Trophoblast cell (in vitro differentiated cells and primary cell): ENCODE data around the gene EGR4.

Source experiments
- DNase-seq, 2 donors: peaks; one replicate each; pipeline ENCODE4 v3.0.0-alpha.2; 2016
- H2AFZ ChIP-seq: 2 replicates; pipeline ENCODE4 v1.6.1; 2013; ENCODE audit warnings: low read length, moderate library complexity, mild to moderate bottlenecking; ENCODE audit not compliant: insufficient read depth, poor library complexity
- H2AK5ac ChIP-seq: 2 replicates; pipeline ENCODE4 v1.6.1; 2013; ENCODE audit warnings: mild to moderate bottlenecking, low read length
- H2BK120ac ChIP-seq: 2 replicates; pipeline ENCODE4 v1.6.1; 2013; ENCODE audit warnings: low read length, mild to moderate bottlenecking, moderate library complexity; ENCODE audit not compliant: insufficient read depth, poor library complexity
- H2BK12ac ChIP-seq: 2 replicates; pipeline ENCODE4 v1.6.1; 2013; ENCODE audit warnings: mild to moderate bottlenecking, low read length, moderate library complexity
- H2BK5ac ChIP-seq: 2 replicates; pipeline ENCODE4 v1.6.1; 2013; ENCODE audit warnings: low read length, low read depth, moderate library complexity, mild to moderate bottlenecking; ENCODE audit not compliant: poor library complexity
- H3K14ac ChIP-seq: 2 replicates; pipeline ENCODE4 v1.6.1; 2013; ENCODE audit warnings: mild to moderate bottlenecking, low read length
- H3K18ac ChIP-seq: 2 replicates; pipeline ENCODE4 v1.6.1; 2013; ENCODE audit warnings: mild to moderate bottlenecking, low read length
- H3K23ac ChIP-seq: 2 replicates; pipeline ENCODE4 v1.6.1; 2013; ENCODE audit warnings: low read length
- H3K27ac ChIP-seq: 2 replicates; pipeline ENCODE4 v1.5.1; 2013; ENCODE audit warnings: low read depth, mild to moderate bottlenecking, inconsistent platforms, low read length, moderate library complexity
- H3K27me3 ChIP-seq: 2 replicates; pipeline ENCODE4 v1.6.1; 2013; ENCODE audit warnings: inconsistent platforms, mild to moderate bottlenecking, low read length, moderate library complexity; ENCODE audit not compliant: insufficient read depth
- H3K36me3 ChIP-seq, 2 experiments: 1 replicate in 1 of 2; 2 replicates in 1 of 2; pipeline ENCODE4 v1.6.1; 2013; ENCODE audit warnings: low read length in 2 of 2, mild to moderate bottlenecking in 2 of 2, moderate library complexity in 1 of 2; ENCODE audit not compliant: insufficient read depth in 2 of 2, control insufficient read depth in 1 of 2
- H3K4ac ChIP-seq: 2 replicates; pipeline ENCODE4 v1.6.1; 2013; ENCODE audit warnings: low read depth, mild to moderate bottlenecking, low read length, moderate library complexity
- H3K4me1 ChIP-seq, 2 experiments: 1 replicate in 1 of 2; 2 replicates in 1 of 2; pipeline ENCODE4 v1.6.1; 2013; ENCODE audit warnings: low read length in 2 of 2, mild to moderate bottlenecking in 2 of 2, moderate library complexity in 1 of 2; ENCODE audit not compliant: insufficient read depth in 2 of 2, control insufficient read depth in 1 of 2
- H3K4me2 ChIP-seq: 2 replicates; pipeline ENCODE4 v1.6.1; 2013; ENCODE audit warnings: inconsistent platforms, mild to moderate bottlenecking, low read length, moderate library complexity
- H3K4me3 ChIP-seq: 2 replicates; pipeline ENCODE4 v1.5.1; 2013; ENCODE audit warnings: mild to moderate bottlenecking, low read depth, low read length, inconsistent platforms
- H3K79me1 ChIP-seq: one replicate; pipeline ENCODE4 v1.6.1; 2013; ENCODE audit warnings: low read length
- H3K79me2 ChIP-seq: 2 replicates; pipeline ENCODE4 v1.6.1; 2013; ENCODE audit warnings: low read length, mild to moderate bottlenecking; ENCODE audit not compliant: control insufficient read depth, insufficient read depth, poor library complexity
- H3K9ac ChIP-seq: 2 replicates; pipeline ENCODE4 v1.6.1; 2013; ENCODE audit warnings: mild to moderate bottlenecking, low read length
- H3K9me3 ChIP-seq: 2 replicates; pipeline ENCODE4 v1.6.1; 2013; ENCODE audit warnings: low read depth, mild to moderate bottlenecking, control low read depth, inconsistent platforms, low read length; ENCODE audit not compliant: insufficient read depth
- H4K12ac ChIP-seq: 2 replicates; pipeline ENCODE4 v1.6.1; 2013; ENCODE audit warnings: low read depth, mild to moderate bottlenecking, low read length, moderate library complexity
- H4K8ac ChIP-seq: 2 replicates; pipeline ENCODE4 v1.6.1; 2013; ENCODE audit warnings: low read depth, mild to moderate bottlenecking, low read length, moderate library complexity
- H4K91ac ChIP-seq: one replicate; pipeline ENCODE4 v1.6.1; 2013; ENCODE audit warnings: low read depth, mild to moderate bottlenecking, low read length, moderate library complexity
- WGBS: extraction: QIAGEN DNeasy Blood & Tissue Kit; methylation state at CpG from one replicate; pipeline ENCODE4 v1.1.7; 2013; ENCODE audit warnings: missing lambda C conversion rate; ENCODE audit not compliant: insufficient read length, insufficient coverage; ENCODE audit errors: extremely low coverage; 5-methylcytosine and 5-hydroxymethylcytosine counted together

The EGR4 gene

DNA sequence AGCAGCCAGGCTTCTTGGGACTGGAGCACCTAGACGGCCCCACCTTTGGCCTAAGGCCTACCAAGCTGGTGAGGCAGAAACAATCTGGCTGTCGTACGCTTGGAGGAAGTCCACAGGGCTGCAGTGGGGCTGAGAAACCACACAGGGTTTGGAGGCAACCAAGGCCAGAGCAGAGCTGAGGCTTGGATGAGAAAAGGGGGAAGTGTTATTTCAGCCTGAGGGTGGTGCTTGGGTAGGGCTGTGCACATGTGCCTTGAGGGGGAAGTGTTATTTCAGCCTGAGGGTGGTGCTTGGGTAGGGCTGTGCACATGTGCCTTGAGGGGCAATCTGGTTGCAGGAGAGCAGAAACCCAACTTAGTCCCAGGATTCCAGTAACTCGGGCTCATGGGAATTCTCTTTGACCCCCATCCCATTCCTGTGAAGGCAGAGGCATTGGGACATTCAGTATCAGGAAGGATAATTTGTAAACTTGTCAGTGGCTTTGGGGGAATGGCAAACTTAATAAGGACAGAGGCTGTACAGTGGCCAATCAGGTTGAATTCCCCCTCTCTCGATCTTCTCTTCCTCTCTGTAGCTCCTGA is 8.1 kb downstream of the EGR4 start:
- peaks cover 18% of the 10 kb centered on the region for H3K27me3 ChIP-seq
- H3K4me3 ChIP-seq, result no peak overlapping the region
- H3K79me2 ChIP-seq, result no peaks in the 10 kb centered on the region
- no peak overlapping the region for H3K14ac ChIP-seq
- no peak overlapping the region for H4K91ac ChIP-seq
- DNase-seq, result no peak
- H3K4me2 ChIP-seq, result peak overlapping the region; percentile 90
- H4K8ac ChIP-seq, result no peak overlapping the region
- H3K18ac ChIP-seq, result no peak overlapping the region
- no peaks in the 10 kb centered on the region for H3K79me1 ChIP-seq
- H2BK12ac ChIP-seq, result no peak overlapping the region
- no peak overlapping the region for H3K23ac ChIP-seq
- peaks cover 6 to 13% of the 10 kb centered on the region in 2 experiments for H3K4me1 ChIP-seq
- no peaks in the 10 kb centered on the region for H3K36me3 ChIP-seq
- H2AK5ac ChIP-seq, result no peak overlapping the region
- H4K12ac ChIP-seq, result no peak overlapping the region
- WGBS, result no CpG with 5 or more reads among the region's 5 CpGs
- H2AFZ ChIP-seq, result no peak overlapping the region
- H2BK5ac ChIP-seq, result no peak overlapping the region
- no peaks in the 10 kb centered on the region for H3K9me3 ChIP-seq
- H3K4ac ChIP-seq, result no peak overlapping the region
- H3K9ac ChIP-seq, result no peak overlapping the region
- H2BK120ac ChIP-seq, result no peak overlapping the region
- no peak overlapping the region for H3K27ac ChIP-seq

DNA sequence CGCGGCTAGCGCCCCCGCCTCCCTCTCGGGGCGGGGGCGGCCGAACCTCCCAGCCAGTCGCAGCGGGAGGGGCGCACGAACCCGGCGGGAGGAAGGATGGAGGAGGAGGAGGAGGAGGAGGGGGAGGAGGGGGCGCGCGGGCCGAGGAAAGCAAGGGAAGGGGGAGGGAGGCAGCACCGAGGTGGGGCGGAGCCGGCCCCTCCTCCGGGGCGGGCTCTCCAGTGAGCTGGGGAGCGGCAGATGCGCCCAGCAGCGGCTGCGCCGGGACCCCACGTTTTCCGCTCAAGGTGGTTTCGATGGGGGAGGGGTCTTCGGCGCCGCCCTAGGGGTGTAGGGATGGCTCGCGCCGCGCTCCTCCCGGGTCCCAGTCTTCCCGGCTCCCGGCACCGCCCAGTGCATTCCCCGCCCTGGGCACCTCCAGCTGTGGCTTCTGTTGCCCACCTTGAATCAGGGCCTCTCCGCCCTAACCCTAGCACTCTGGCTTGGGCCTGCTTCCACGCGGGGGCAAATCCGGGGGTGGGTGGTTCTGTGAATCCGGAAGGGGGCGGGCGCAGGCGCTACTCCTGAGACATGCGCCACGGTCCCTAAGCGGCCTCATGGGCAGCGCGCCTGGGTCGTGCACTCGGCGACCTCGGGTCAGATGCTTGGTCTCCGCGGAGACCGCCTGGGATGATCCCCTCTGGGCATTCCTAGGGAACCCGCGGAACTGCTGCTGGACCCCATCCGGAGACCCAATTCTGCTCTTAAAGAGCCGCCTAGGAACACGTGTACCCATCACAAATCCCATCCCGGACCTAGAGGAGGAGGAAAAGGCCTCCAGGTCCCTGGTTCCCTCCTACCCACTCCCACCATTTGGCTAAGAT is 8.8 kb downstream of the EGR4 start, which contains the start of gene FBXO41:
Gene FBXO41, minus strand, starts transcription at position 183 of the 863 bp plus-strand sequence. CDS start 14,848 bp downstream, outside the sequence.
- Histone ChIP-seq H3K27ac (no peak within 1 kb of the TSS), H2AK5ac (no peak within 1 kb of the TSS), H3K9me3 (no peaks in the 10 kb centered on the region), H4K91ac (no peak within 1 kb of the TSS), H2BK12ac (no peak within 1 kb of the TSS), H3K14ac (peak within 1 kb of the TSS; percentile 45), H3K79me1 (no peaks in the 10 kb centered on the region), H4K12ac (no peak within 1 kb of the TSS), H3K27me3 (peaks cover 14% of the 10 kb centered on the region), H3K23ac (no peak within 1 kb of the TSS), H3K18ac (no peak within 1 kb of the TSS), H2AFZ (peak within 1 kb of the TSS; percentile 59), H2BK120ac (no peak within 1 kb of the TSS), H3K4ac (no peak within 1 kb of the TSS), H3K4me1 (peaks cover 6 to 13% of the 10 kb centered on the region in 2 experiments), H3K9ac (no peak within 1 kb of the TSS), H4K8ac (peak within 1 kb of the TSS; percentile 74), H3K36me3 (no peaks in the 10 kb centered on the region), H3K4me2 (peak within 1 kb of the TSS; percentile 90), H3K79me2 (no peaks in the 10 kb centered on the region), H3K4me3 (peak within 1 kb of the TSS; percentile 63), H2BK5ac (no peak within 1 kb of the TSS)
- peak in 1 of 2 donors; percentile 10 for DNase-seq
- WGBS, result no CpG with 5 or more reads among the region's 69 CpGs

DNA sequence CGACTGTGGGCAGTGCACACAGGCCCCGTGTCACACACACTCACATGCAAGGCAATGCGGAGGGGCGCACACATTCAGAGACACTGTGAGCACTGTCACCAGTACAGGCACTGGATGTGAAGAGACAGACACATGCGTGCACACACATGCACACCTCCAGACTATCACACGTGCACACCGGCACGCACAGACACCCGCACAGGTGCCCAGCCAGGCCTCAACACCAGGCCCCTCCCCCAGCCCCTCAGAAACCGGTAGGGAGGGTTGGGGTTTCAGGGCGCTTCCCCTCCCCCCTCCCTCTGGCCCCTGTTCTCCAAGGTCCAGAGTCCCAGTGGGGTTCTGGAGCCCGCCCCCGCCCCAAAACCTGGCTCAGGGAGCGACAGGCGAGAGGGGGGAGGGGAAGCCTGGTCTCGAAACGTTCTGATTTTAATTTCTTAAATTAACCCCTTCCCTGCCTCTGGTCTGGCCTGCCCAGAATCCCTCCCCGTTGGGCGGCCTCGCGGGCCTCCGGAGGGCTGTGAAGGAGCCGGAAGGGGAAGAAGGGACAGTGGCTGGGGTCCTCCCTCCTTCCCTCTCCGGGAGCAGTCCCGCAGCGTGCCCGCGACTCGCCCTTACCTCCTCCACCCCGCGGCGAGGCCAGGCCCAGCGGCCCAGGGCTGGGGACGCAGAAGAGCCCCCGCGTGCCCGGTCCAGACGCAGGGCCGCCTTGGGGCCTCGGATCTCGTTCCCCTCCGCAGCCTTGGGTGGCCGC is 9.6 kb downstream of the EGR4 start:
- H3K4me3 ChIP-seq, result peak overlapping the region; percentile 63
- H4K91ac ChIP-seq, result no peak overlapping the region
- H3K14ac ChIP-seq, result peak overlapping the region; percentile 45
- no peak overlapping the region for H3K23ac ChIP-seq
- H3K9ac ChIP-seq, result no peak overlapping the region
- H2AFZ ChIP-seq, result peak overlapping the region; percentile 59
- no peak overlapping the region for H3K4ac ChIP-seq
- no peak overlapping the region for H2BK120ac ChIP-seq
- H3K4me1 ChIP-seq, result peaks cover 6 to 13% of the 10 kb centered on the region in 2 experiments
- no peaks in the 10 kb centered on the region for H3K79me1 ChIP-seq
- peaks cover 13% of the 10 kb centered on the region for H3K27me3 ChIP-seq
- WGBS, result no CpG with 5 or more reads among the region's 43 CpGs
- H2BK12ac ChIP-seq, result no peak overlapping the region
- no peak overlapping the region for H2BK5ac ChIP-seq
- H4K8ac ChIP-seq, result peak overlapping the region; percentile 74
- no peaks in the 10 kb centered on the region for H3K79me2 ChIP-seq
- H2AK5ac ChIP-seq, result no peak overlapping the region
- no peaks in the 10 kb centered on the region for H3K36me3 ChIP-seq
- H3K9me3 ChIP-seq, result no peaks in the 10 kb centered on the region
- no peak overlapping the region for H3K27ac ChIP-seq
- H4K12ac ChIP-seq, result no peak overlapping the region
- no peak for DNase-seq
- H3K18ac ChIP-seq, result no peak overlapping the region
- H3K4me2 ChIP-seq, result peak overlapping the region; percentile 90

DNA sequence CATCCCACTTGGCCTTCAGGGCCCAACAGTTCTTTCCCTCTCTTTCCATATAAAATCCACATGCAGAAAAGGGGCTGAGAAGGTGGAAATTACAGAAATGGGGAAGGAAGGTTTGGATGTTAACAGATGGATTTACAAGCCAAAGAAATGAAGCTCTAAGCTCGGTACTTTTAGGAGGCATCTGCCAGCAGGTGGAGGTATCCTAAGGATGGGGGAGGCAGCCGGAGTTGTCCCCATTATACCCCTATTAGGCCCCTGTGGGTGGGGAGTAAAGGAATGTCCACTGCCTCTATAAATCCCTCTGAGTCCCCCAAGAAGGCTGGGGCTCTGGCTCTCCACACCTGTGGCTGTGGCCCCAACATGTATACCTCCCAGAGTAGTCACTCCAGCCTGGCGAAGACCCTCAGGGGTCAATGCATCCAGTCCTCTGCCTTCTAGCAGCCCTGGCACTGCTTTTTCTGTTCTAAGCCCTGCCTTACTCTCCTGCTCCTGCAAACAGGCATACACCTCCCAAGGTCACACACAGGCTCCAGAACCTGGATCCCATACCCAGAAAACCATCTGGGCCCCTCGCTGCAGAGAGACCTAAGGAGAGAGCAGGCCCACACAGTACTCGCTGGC is 10.3 kb downstream of the EGR4 start:
- no peaks in the 10 kb centered on the region for H3K79me2 ChIP-seq
- DNase-seq, result no peak
- peaks cover 6 to 13% of the 10 kb centered on the region in 2 experiments for H3K4me1 ChIP-seq
- H3K18ac ChIP-seq, result no peak overlapping the region
- H3K27me3 ChIP-seq, result peaks cover 13% of the 10 kb centered on the region
- H2AK5ac ChIP-seq, result no peak overlapping the region
- H3K4me2 ChIP-seq, result peak overlapping the region; percentile 90
- no peak overlapping the region for H4K12ac ChIP-seq
- no peak overlapping the region for H2BK12ac ChIP-seq
- no peak overlapping the region for H3K14ac ChIP-seq
- no peak overlapping the region for H3K4me3 ChIP-seq
- no peak overlapping the region for H3K9ac ChIP-seq
- no peak overlapping the region for H3K23ac ChIP-seq
- no peak overlapping the region for H3K4ac ChIP-seq
- H3K79me1 ChIP-seq, result no peaks in the 10 kb centered on the region
- no peaks in the 10 kb centered on the region for H3K9me3 ChIP-seq
- WGBS, result no CpG with 5 or more reads among the region's 5 CpGs
- no peak overlapping the region for H2BK5ac ChIP-seq
- no peak overlapping the region for H3K27ac ChIP-seq
- H4K91ac ChIP-seq, result no peak overlapping the region
- H4K8ac ChIP-seq, result no peak overlapping the region
- no peak overlapping the region for H2BK120ac ChIP-seq
- no peaks in the 10 kb centered on the region for H3K36me3 ChIP-seq
- no peak overlapping the region for H2AFZ ChIP-seq
